NCI-H82 treated with DMSO at 0.1 percent for 48 hours (cell line): ENCODE data around the gene TDRD3.

Source experiments
- DNase-seq: peaks from one replicate; lab custom pipeline; 2025; ENCODE audit not compliant: unreplicated experiment; lab: John Stamatoyannopoulos, UW

The TDRD3 gene

DNA sequence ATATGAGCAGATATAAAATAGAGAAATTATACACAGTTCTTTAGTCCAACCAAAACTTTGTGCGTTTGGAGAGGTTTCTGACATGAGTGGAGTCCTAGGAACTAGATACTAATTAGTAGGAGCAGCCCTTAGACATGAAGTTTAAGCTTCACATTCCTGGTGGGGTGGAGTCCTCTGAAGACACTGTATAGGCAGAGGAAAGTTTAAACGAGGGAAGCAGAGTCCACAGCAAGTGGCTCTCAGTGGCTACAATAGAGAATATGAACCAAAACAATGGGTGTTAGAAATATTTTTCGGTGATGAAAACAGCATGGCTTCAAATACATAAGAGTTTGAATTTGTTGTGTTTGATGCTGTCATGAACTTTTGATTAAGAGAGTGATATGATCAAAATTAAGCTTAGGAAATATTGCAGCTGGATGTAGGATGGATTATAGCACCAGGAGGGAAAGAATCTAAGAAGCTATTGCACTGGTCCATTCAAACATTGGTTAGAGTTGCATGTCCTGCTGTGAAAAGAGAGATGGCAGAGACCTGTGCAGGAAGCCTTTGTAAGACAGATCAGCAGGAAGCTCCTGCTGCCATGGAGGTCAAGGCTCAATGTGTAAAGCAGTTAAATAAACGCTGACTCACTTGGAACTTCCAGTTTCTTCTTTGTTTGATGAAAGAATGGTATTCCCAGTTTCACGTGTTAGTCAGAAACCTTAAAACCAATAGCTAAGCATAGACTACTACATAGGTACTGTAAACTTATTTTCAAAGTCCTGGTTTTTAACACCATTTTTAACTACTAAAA lies 175.2 kb downstream of the TDRD3 start:
- DNase-seq = no peak

DNA sequence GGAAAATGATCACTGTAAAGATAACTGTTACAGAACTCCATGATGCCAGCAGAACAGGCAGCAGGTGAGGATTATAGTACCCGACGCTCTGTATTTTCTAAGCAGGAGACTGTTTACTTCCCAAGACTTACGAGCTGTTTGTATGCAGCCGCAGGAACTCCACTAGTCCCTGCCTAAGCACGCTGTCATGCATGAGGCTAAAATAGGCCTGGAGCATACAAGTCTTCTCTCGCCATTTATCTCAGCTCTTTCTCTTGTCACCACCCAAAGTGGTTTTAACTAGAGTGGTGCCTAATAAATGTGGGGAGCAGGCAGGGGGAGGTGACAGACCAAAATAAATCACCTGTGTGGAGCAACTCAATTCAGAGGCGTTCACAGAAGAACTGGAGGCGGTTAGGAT lies 175.8 kb downstream of the TDRD3 start:
- DNase-seq = no peak

DNA sequence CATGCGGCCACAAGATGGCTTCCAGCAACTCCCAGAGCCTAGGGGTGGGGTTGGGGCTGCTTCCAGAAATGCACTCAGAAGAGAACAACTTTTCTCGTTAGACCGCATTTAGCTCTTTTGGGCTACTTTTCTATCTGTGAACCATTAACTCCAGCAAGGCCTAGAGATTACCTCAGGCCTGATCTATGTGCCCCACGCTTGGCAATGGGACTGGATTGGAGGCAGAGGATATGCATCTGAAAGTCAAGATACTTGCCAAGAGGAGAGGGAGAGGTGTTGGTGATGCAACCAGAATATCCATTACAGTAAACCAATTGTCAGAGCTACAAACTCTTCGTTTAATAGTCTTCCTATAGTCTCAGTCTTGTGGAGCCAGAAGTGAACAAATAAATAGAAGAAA lies 177.7 kb downstream of the TDRD3 start:
- no peak for DNase-seq

DNA sequence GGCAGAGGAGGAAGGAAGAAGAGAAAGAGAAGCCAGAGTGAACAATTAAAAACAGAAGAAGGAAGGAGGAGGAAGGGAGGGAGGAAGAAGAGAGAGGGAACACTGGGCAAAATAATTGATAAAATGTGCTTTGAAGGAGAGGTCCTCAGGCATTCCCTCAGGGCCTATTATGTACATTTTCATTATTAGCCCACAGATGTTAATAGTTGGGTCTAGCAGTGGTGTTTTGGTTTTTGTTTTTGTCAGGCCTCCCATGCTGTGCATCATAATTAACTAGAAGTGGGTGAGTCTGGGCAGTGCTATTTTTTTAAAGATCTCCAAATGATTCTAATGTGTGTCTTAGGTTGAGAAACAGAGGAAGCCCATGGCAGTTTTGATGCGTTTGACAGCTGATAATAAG lies 178.1 kb downstream of the TDRD3 start:
- no peak for DNase-seq

DNA sequence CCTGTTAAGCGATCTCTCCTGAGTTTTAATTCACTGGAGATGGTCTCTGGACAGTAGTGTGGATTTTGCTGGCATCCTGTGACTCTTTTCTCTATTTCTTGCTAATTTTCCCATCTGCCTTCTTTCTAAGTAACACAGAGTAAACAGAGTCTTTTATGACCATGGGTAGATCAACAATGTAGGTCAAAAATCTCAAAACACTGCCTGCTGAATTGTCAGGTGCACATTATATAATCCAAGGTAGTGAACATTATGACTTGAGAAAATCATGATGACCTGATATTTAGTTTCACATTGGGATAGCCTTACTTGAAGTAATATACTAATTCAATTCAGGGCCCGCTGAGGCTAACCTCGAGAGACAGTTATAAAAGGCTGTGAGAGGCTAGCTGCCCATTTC lies 180.7 kb downstream of the TDRD3 start:
- DNase-seq = no peak

DNA sequence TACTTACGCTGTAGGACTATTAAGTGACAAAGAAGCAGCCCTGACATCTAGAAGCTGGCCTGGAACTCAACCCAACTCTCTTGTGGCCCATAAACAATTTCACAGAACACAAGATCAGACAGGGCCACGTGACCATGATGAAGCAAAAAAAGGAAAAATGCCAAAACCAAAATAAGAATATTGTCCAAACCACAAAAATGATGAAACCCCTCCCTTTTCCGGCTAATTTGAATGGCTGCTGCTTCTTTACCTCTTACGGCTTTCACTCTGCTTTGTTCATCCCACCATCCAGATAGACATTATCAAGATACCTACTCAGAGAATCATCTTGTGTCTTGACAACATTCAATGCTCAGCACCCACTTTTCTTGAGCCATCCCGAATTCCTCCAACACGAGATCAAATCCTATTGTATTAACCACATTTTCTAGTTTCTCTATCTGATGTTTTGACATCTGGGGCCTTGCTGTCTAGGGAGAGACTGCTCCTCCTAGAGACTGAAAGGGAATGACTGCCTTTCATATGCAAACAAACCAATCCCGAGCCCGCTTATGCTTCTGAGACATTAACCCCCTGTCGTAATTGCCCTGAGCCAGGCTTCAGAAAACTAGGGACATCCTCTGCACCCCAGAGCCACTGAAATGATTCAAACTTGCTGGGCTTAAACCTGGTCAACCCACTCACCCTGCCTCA lies 186.3 kb downstream of the TDRD3 start:
- DNase-seq = no peak

DNA sequence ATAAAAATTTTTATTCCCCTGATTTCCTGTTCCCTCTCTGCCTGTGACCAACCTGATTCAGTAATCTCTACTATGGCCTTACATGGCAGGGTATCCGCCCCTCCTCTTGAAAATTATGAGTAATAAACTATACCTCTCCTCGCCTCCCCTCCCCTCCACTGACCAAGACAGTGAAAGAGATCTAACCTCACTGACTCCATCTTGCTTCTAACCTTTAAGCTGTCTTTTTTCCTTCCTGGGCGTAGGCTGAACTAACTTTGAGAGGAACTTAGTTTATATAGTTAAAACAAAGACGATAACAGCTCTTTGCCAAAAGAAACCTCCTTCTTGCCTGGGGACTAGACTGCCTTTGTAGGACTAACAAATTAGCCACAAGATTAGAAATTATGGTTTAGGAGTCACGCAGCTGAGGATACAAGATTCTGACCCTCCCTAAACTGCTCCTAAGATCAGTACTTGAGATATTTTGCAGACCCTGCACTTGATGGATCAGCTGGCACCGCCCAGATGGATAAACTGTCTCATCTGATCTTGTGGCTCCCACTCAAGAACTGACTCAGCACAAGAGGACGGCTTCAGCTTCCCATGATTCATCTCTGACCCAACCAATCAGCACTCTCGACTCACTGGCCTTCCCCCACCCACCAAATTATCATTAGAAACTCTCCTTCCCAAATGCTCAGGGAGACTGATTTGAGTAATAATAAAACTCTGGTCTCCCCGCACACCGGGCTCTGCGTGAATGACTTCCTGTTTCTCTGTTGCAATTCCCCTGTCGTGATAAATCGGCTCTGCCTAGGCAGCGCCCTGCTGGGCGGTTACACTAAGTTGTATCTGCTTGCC lies 187.1 kb downstream of the TDRD3 start:
- DNase-seq = no peak

DNA sequence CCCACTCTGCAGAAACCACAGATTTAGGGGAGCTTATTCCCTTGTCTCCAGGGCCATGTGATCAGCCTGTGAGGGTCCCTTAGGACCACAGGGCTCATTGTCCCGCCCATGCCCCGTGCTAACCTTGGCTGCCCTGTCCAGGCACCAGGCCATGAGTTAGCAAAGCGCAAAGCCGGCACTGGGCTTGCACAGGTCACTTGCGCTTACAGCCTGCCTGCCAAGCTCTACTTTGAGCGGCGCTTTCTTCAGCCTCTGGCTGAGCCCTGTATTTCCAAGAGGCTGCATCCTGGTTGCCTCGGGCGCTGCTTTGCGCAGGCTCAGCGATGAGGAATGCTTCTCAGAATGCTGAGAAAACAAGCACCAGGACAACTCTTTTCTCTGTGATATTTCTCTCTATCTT lies 188.0 kb downstream of the TDRD3 start:
- DNase-seq = no peak

DNA sequence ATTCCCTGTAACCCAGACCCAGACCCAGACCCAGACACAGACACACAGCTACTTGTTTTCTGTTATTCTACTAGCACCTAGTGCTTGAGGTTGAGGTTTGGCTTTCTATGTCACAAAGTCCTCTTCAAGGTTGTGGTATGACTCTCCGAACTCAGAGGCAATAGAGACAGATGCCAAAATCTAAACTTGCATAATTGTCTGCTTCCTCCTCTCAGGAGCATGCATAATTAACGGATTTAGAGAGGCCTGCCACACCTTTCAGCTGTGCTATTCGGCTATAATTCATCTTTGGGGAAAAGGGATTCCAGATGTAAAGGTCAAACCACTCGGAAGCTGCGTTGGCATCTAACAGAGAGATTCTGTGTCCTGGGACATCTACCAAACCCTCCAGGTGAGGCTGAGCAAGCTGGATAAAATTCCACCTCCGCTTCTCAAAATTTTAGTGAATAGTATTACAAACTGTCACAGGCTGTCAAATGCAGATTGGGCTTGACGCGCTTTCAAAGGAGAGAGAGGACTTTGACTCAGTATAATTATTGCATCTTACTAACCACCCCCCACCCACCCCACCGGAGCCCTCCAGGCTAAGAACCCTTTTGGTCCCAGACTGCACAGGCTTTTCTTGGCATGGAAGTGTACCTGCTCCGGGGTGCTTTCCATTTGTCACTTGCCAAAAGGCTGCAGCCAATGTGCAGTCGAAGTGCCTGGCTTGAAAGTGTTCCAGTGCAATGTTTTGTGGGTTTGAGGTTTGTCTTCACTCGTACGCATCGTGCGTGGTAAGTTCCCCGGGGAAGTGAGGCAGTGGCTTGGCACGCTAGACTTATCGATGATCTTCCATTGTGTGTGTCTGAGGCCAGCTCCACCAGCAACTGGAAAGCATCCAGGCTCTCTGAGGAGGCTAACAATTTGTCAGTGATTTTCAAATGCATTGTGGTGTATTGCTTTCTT lies 194.1 kb downstream of the TDRD3 start:
- DNase-seq = no peak

DNA sequence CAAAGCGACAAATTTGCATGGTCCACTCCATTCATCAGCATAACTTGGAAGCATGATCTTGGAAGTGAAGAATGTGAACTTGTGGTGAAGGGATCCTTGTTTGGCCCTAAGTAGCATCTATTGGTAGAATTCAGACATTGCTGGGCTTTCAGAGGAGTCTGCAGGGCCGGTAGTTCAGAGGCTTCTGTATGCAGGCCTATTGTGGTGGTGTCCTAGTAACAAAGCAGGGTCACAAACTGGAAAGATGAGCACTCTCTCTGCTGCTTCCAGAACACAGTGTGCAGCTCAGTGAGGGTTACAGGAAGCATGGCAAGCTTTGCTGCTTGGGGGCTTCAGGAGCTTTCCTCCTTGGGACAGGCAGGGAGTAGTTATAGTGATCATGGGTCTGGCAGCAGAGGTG lies 206.0 kb downstream of the TDRD3 start:
- DNase-seq = no peak

DNA sequence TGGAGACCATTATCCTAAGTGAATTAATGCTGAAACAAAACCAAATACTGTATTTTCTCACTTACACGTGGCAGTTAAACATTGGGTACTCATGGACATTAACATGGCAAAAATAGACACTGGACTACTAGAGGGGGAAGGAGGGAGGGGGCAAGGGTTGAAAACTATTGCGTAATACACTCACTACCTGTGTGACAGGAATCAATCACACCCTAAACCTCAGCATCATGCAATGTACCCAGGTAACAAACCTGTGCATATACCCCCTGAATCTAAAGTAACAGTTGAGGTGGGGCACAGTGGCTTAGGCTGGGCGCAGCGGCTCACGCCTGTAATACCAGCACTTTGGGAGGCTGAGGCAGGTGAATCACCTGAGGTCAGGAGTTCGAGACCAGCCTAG lies 207.0 kb downstream of the TDRD3 start:
- no peak for DNase-seq

DNA sequence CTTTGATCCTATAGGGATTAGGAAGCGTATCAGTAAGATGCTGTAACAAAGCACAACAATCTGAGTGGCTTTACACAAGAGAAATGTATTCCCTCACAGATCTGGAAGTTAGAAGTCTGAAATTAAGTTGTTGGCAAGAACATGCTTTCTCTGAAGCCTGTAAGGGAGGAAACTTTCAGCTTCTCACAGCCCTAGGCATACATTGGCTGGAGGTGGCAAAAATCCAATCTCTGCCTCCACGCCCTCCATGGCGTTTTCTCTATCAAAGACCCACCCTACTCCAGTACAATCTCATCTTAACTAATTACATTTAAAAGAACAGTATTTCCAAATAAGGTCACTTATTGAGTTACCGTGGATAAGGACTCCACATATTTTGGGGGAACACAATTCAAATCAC lies 211.9 kb downstream of the TDRD3 start:
- no peak for DNase-seq

DNA sequence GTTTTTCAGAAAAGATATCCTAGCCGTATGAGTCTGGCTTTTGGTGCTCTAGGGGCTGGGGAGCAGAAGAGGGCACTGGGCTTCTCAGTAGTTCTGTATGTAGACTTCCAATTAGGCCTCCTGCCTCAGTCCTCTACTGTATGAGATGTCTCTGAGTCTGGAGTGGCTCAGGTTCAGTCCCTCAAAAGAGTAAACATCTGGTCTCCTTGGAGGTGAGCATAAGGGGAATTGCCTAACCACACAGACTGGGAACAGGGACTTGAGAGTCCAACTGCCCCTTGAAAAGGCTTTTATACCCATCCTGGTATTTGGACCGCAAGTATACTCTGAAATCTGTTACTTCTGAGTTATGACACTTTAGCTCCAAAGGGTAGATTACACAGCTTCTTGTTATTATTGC lies 214.5 kb downstream of the TDRD3 start:
- no peak for DNase-seq

DNA sequence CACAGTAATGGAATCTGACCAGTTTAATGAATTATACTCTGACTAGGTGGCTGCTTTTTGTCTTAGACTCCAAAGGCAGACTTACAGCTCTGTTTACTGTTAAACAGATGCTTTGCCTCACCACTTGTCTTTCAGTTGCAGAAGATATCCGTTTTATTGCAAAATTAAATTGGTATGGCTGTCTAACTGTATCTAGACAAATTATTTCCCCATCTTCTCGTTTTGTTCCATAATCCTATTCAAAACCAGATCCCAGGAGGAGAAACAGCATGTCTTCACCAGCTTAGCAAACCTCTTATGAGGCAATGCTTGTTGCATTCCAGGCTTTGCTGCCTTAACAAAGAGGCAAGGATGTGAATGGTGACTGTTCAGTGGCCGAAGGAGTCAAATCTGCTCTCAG lies 215.6 kb downstream of the TDRD3 start:
- DNase-seq = no peak

DNA sequence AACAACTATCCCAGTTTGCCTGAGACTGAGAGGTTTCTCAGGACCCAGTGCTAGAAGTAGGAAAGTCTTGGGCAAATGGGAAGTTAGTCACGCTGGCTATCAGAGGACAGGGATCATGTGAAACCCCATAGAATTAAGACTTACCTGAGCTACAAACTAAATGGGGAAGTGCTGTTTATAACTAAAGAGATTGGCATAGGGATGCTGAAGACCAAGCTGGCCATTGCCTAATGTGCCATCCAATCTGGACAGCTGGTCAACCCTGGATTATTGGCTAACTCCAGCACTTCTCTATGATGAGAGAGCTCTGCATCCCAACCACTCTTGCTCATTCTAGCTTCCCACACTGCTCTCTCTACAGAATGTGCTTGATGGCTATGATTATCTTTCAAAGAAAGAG lies 216.1 kb downstream of the TDRD3 start:
- no peak for DNase-seq

DNA sequence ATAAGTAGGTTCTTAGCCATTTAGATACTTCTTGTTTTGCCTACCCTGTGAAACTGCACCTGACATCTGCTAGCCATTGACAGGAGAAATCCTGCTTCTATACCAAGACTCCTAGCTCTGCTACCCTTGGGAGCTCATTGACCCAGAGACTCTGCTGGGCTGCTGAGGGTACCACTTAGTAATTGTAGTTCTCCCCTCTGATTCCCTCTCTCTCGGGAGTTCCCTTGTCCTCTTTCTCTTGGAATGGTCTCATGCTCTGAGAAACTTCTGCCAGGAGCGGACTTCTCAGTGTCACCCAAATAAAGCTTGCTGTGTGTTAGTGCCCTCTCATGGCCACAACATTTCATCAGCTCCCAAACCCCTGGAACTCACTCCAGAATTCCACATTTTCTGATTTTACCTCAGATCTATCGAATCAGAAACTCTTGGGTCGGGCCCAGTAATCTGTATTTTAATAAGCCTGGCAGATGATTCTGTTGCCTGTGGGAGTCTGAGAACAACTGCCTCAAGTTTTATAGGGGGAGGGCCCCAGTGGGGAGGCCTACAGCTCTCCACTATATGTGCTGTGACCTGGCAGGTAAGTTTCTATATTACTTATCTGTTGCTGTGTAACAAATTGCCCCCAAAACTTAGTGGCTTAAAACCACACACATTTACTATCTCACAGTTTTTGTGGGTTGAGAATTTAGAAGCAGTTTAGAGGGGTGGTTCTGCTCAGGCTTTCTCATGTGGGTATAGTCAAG lies 221.1 kb downstream of the TDRD3 start:
- no peak for DNase-seq

DNA sequence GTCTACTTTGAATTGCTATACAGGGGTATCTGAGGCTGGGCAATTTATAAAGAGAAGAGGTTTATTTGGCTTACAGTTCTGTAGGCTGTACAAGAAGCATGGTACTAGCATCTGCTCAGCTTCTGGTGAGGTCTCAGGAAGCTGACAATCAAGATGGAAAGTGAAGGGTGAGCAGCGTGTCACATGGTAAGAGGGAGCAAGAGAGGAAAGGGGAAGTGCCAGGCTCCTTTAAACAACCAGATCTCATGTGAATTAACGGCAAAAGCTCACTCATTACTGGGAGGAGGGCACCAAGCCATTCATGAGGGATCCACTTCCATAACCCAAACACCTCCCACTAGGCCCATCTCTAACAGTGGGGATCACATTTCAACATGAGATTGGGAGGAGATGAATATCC lies 222.4 kb downstream of the TDRD3 start:
- no peak for DNase-seq

DNA sequence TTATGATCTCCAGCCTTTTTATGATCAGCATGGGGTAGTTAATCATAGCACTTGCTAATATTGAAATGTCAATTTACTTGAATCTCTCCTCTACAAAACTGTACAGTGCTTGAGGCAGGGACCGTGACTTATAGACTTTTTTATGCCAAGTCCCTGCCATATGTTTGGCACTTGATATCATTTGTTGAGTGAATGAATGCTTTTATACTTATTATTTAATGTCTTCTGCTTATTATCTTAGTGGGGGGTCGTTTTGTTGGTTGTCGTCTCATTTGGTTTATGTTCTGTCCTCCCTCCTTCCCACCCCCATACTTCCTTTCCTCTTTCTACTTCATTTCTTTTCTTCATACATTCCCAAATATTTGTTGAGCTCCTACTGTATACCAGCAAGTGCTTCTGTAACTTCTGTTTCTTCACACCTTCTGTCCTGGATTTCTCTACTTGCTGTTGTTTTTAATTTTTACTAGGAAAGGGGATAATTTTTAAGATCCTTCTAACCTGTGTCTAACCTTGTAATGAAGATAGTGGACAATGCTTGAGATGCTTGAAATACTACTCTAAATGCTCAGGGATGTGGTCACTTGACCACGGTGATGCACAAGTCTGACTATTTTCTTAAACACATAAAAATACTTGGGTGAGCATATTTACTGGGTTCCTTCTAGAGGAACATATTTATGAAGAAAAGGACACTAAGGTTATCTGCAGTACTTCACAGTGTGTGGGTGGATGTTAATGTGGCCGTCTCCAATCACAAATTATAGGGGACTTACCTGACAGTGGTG lies 223.8 kb downstream of the TDRD3 start:
- DNase-seq = no peak

DNA sequence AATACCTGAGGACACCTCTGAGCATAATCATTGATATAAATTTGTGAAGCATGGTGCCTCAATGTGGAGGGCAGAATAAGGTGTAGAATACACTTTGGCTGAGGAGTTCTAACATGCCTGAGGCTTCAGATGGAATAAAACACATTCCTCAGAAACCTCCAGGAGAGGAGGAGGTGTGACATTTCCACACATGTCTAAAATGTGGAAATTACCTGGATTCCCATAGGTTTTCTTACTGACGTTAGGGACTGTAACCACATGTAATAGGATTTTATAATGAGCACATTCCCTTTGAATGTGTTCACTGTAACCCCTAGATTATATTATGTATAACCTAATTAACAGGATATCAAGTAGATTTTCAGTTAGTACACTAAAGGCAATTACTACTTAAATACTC lies 226.1 kb downstream of the TDRD3 start:
- DNase-seq = no peak
